GM18867 (cell line): ENCODE results near the gene BASP1.

ENCODE experiments used
- ATAC-seq: cut with Tn5 transposase; IDR thresholded peaks from one replicate; pipeline ENCODE4 v1.9.1; 2021; ENCODE audit warnings: mild to moderate bottlenecking, moderate library complexity; ENCODE audit not compliant: unreplicated experiment

BASP1 gene

DNA sequence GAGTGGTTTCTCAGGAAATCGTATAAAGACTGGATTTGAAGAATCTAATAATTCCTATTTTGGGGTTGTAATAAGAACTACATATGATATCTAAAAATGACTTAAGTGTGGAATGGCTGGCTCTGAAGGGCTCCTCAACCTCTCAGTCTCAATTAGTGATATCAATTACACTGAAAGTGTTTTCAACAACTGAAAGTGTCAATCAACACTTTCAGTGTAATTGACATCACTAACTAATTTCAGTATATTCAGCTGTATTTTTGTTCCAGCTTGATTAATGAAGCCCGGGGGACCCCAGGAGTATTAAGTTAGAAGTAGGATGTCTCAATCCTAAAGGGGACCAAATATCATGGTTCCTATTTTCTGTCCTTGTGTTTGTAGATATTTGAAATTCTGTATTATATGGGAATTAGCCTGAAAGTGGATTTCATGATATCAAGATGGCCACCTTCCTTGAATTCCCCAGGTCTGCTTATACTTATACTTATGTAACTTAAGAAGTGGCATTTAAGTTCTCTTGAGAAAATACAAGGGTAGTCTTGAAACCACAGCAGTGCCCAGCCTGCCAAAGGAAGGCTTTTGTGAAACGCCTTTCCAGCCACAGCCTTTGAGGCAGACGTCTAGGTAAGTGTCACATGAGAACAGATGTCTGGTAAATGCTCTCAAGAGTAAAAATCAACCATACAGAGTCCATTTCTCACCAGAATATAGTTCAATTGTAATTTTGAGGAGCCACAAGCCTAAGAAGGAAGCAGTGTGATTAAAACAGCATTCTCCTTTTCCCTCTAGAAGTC, 4.6 kb downstream of the BASP1 start:
- ATAC-seq: peak; percentile 20

- no peak for ATAC-seq
These were observed 5.2 kb downstream of the BASP1 start for GRCh38 chr5:17222664-17223063.

DNA sequence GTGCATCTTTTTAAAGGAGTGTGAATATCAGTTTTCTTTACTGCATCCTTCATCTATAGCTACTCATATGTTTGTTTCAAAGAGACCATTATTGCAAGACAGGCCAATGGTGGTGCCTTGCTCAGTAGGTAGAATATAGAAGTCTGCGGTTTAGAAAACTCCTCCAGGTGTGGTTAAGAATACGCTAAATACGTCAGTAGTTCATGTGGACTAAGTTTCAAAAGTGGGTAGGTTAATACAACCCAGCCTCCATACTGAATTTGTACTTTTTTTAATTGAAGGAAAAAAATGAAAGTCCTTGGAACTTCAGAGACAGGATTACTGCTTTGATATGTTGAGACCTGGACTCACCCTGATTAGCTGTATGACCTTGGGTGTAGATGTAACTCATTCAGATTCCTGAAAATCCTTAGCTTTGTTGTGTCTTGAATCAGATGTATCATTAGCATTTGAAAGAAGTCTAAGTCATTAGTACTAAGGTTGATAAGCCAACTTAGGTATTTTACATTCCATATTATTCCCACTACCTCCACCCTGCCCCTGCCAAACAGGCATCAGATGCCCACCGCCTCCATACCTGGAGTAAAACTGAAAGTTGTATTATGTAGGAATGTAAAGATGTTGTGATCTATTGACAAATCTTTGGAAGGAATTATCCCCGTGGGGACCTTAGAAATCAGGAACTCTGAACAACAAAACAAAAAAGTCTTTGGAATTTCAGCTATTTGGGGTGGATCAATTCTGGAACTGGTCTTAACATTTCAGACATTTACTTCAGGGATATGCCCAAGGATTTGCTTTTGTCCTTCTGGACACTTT, 6.1 kb downstream of the BASP1 start:
- peak; percentile 31 for ATAC-seq

DNA sequence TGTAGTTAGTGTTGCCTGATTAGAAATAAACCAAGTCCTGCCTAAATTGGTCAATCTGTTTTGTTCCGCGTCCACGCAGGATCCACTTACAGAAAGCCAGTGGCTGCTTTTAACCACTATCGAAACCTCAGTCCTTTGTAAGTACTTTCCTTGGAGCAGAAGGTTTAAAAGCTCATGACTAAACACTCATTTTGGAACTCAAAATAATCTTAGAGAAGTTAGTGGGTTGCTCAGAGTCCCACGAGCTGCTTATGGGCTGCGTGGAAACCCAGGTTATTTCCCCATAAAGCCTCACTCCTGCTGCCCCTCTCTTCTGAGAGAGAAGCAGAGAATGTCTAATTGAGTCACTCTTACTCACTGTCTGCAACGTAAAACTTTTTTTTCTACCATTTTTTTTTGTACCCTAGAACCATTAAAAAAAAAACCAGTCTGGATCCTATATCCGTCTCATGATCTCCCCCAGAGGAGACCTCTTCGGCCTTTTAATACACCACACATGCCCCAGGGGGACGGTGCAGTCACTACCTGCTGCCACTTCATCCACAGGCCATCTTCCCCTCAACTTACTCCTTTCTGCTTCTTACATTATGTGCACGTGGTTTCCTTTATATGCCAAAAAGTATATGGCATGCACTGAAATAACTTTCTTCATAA, 7.6 kb downstream of the BASP1 start:
- ATAC-seq: peak; percentile 55

GRCh38 chr5:17225520-17225919, 8.1 kb downstream of the BASP1 start:
- ATAC-seq: no peak

- no peak for ATAC-seq
These were observed 10.4 kb downstream of the BASP1 start for GRCh38 chr5:17227868-17228267.

- ATAC-seq: peak; percentile 66
These were observed 11.4 kb downstream of the BASP1 start for GRCh38 chr5:17228821-17229291.

DNA sequence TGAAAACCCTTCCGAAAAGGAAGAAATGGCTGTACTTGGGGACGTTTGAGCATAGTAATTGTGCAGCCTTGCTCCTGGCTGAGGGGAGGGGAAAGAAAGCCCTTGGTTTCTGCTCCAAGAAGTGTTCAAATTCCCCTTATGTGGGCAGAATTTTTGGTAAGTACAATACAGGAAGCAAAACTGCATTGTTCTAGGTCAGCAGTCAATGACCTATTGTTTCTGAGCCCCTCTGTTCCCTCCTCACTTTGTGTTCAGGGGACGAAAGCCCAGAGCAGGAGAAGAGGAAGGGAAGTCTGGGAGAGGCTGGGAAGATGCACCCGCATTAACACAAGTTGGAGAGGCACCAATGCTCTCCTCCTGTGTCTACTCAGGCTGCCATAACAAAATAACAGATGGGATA, 11.9 kb downstream of the BASP1 start:
- ATAC-seq: peak; percentile 29

- no peak for ATAC-seq
These were observed 12.8 kb downstream of the BASP1 start for GRCh38 chr5:17230191-17230590.

- no peak for ATAC-seq
These were observed 13.5 kb downstream of the BASP1 start for GRCh38 chr5:17230808-17231525.

GRCh38 chr5:17232405-17232804, 15.0 kb downstream of the BASP1 start:
- no peak for ATAC-seq

DNA sequence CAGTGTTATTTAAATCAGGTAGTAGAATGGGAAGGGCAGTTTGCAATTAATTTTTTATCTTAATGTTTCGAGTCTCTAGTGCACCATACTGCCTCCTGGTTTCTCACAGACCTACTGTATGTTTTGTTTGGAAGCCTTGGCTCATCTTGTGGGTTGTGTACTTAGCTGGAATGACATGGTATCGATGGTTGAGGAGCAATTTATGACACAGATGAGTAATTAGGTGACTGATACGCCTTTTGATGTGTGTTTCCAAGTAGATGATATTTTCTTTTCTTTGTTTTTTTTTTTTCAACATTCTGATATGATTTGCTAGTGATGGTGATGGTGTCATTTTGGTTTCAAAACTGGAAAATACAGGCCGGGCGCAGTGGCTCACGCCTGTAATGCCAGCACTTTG, 16.1 kb downstream of the BASP1 start:
- ATAC-seq: no peak

DNA sequence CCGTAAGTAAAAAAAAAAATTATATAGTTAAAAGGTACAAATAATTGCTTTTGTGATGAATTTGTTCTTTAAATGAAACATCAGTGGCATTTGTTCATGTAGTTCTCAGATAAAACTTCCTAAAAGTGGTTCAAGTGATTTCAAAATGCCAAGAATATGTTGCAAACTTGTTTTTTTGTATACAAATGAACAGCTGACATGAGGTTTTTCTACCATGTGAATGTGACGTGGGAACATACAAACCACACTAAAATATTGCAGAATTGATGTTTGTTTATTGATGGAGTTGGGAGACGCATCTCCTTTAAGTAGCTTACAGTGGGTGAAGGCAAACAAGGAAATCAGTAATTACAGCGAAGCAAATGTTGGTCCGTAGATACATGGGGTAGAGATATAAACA, 16.9 kb downstream of the BASP1 start:
- no peak for ATAC-seq

DNA sequence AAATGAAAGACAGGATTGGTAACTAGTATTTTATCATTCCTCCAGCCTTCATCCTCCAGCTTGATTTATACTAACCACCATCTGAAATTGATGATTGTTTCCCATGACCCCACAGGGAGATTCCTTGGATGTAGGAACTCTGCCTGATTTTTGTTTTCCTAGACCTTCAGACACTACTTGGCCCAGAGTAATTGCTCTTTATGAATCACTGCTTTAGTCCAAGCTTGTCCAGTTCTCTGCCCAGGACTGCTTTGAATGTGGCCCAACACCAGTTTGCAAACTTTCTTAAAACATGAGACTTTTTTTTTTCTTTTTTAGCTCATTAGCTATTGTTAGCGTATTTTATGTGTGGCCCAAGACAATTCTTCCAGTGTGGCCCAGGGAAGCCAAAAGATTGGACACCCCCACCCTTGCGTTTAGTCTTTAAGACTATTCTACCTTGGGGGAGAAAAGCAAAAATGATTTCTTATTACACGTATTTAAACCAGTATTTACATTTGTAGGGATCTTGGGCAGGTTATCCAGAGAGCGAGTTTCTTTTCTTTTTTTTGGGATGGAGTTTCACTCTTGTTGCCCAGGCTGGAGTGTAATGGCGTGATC, 18.4 kb downstream of the BASP1 start:
- ATAC-seq: no peak

DNA sequence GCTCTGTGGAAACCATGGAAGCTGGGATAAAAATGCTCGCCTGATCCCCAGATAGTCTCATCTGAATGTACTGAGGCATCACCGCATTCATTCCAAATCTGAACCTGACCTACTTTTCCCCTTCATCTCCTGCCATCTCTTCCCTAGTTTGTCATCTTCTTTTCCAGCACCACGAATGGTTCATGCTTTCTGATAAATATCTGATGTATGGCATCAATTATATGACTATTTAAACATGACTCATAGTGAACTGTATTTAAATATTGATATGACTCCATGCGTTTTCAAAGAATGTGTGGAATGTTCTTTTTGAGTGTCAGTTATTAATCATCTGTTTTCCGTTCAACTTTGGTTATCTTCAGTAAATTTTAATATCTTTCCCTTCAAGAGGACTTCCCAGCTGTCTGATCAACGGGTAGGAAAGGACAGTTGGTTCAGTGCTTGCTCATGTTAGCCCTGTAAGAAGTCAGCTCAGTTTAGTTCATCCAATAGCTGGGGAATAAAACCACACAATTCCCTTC, 21.1 kb downstream of the BASP1 start:
- ATAC-seq: no peak

DNA sequence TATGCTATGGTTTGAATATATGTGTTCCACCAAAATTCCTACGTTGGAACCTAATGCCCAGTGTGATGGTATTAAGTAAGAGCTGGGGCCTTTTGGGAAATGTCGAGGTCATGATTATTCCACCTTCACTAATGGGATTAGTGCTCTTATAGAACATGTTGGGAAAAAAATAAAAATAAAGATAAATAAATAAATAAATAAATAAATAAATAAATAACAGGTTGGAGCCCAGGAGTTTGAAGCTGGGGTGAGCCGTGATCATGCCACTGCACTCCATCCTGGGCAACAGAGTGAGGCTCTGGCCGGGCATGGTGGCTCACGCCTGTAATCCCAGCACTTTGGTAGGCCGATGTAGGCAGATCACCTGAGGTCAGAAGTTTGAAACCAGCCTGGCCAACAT, 22.5 kb downstream of the BASP1 start:
- ATAC-seq: no peak

DNA sequence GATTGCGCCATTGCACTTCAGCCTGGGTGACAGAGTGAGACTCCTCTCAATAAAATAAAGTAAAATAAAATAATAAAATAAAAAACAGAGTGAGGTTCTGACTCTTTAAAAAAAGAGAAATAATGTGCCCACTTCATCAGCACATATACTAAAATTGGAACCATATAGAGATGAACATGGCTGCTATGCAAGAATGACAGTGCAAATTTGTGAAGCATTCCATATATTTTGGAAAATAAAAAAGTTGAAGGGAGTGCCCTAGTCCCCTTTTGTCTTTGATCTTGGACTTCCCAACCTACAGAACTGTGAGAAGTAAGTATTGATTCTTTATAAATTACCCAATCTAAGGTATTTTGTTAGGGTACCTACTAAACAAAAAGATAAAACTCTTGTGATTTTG, 23.1 kb downstream of the BASP1 start:
- no peak for ATAC-seq

DNA sequence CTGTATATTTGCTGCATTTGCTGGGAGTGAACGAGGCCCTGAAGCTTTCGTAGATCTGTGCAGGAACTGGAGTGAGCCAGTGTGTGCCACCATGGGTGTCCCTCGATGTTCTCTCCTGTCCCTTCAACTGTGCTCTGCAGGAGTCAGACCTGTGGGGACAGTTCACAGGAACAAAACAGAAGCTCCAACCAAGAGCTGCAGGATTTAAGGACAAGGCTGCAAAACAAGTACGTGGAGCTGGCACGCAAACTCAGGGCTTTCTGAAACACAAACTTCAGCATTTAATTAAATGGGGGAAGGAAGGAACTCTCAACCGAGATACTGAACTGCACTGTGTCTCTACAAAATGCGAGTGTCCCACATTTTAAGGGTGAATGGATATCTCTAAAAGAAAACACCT, 24.2 kb downstream of the BASP1 start:
- no peak for ATAC-seq

GRCh38 chr5:17243287-17244063, 26.0 kb downstream of the BASP1 start:
- no peak for ATAC-seq
